HepG2 (cell line): ENCODE measurements around the gene OR6C68. TPM values are rescaled to one million over a fixed set of nuclear protein-coding genes. Genes with fewer than 3 reads are reported as not detected.

Experiments
- ATAC-seq: fragments of 200-7000 bp; cut with Tn5 transposase; 3 replicates; pipeline ENCODE4 v1.9.1; 2020; ENCODE audit warnings: mild to moderate bottlenecking, moderate library complexity
- BruUV-seq: library from RNA; stranded (reverse); fragments of 400-500 nt; replicated peaks from 2 replicates; lab custom pipeline; 2021; lab: Mats Ljungman, UMichigan
- CTCF ChIA-PET: fragments of 300-600 bp; formaldehyde crosslinking; extraction: SDS; loops from one replicate; lab custom pipeline; 2021; ENCODE audit warnings: low total read pairs, inconsistent platforms, low intra/inter-chr PET ratio; lab: Yijun Ruan, JAX
- POLR2A ChIA-PET: fragments of 350-600 bp; sonication (Branson Sonifier 250); formaldehyde crosslinking; loops from one replicate; lab custom pipeline; 2020; ENCODE audit warnings: antibody characterized with exemption, inconsistent platforms; lab: Yijun Ruan, JAX
- DNase-seq: peaks from one replicate; pipeline ENCODE4 v3.0.0-alpha.2; 2015; ENCODE audit warnings: low spot score
- FAIRE-seq: peaks from 3 replicates; lab custom pipeline; 2011; peaks lifted over from hg19 to GRCh38; lab: Jason Lieb, UNC
- H2AFZ ChIP-seq: one replicate; pipeline ENCODE4 v1.6.1; 2011; ENCODE audit warnings: low read length, inconsistent platforms
- H3K27ac ChIP-seq: fragments of 300-600 bp; 3 replicates; pipeline ENCODE4 v1.8.0; 2011; ENCODE audit warnings: mixed run types, mild to moderate bottlenecking, mixed read lengths, low read length, inconsistent platforms; ENCODE audit not compliant: insufficient read depth; ENCODE audit errors: extremely low read length
- H3K27me3 ChIP-seq, 2 experiments: fragments of 200-600 bp in 1 of 2; 2 replicates in 1 of 2; 3 replicates in 1 of 2; pipeline versions ENCODE4 v1.6.0 to v1.8.0; 2011; ENCODE audit warnings: low read length in 2 of 2, mild to moderate bottlenecking in 2 of 2, moderate library complexity in 2 of 2, inconsistent platforms in 1 of 2; ENCODE audit not compliant: insufficient read depth in 2 of 2, control insufficient read depth in 1 of 2
- H3K36me3 ChIP-seq, 2 experiments: fragments of 200-600 bp in 1 of 2; replicated peaks in 1 of 2; 2 replicates in 1 of 2; 3 replicates in 1 of 2; pipeline versions ENCODE4 v1.5.1 to v1.8.0; 2011; ENCODE audit warnings: low read length in 2 of 2, inconsistent platforms in 1 of 2; ENCODE audit not compliant: insufficient read depth in 2 of 2, control insufficient read depth in 1 of 2
- H3K4me1 ChIP-seq: 2 replicates; pipeline ENCODE4 v1.5.1; 2012; ENCODE audit warnings: low read length, inconsistent platforms; ENCODE audit not compliant: insufficient read depth
- H3K4me2 ChIP-seq: 2 replicates; pipeline ENCODE4 v1.6.0; 2011; ENCODE audit warnings: low read depth, low read length, inconsistent platforms
- H3K4me3 ChIP-seq, 3 experiments: fragments of 200-600 bp in 1 of 3; sonication (generic), shearing (Covaris generic) in 1 of 3; replicated peaks in 1 of 3; 2 replicates each; pipeline ENCODE4 v1.5.1; 2011 to 2016; ENCODE audit warnings: low read length in 3 of 3, inconsistent platforms in 2 of 3, low read depth in 2 of 3, mild to moderate bottlenecking in 2 of 3, control low read depth in 1 of 3, mixed read lengths in 1 of 3; ENCODE audit not compliant: insufficient read depth in 1 of 3
- H3K79me2 ChIP-seq: one replicate; pipeline ENCODE4 v1.6.1; 2011; ENCODE audit warnings: low read length, inconsistent platforms; ENCODE audit not compliant: insufficient read depth
- H3K9ac ChIP-seq: 2 replicates; pipeline ENCODE4 v1.6.0; 2011; ENCODE audit warnings: mild to moderate bottlenecking, low read depth, low read length, inconsistent platforms; ENCODE audit not compliant: insufficient read depth
- H3K9me3 ChIP-seq: 2 replicates; pipeline ENCODE4 v1.5.1; 2012; ENCODE audit warnings: mild to moderate bottlenecking, low read length
- H4K20me1 ChIP-seq: 2 replicates; pipeline ENCODE4 v1.6.0; 2011; ENCODE audit warnings: inconsistent platforms, mild to moderate bottlenecking, low read length, moderate library complexity; ENCODE audit not compliant: insufficient read depth
- ARID2 ChIP-seq: sonication (generic); formaldehyde crosslinking; IDR thresholded peaks from 2 replicates; pipeline ENCODE4 v1.8.1; 2022; ENCODE audit warnings: mild to moderate bottlenecking, missing genetic modification reagents, borderline replicate concordance
- DNMT3B ChIP-seq: conservative IDR thresholded peaks from 2 replicates; pipeline ENCODE4 v1.6.1; 2016; ENCODE audit warnings: missing biosample characterization, control low read depth
- FOSL1 ChIP-seq: sonication (generic); formaldehyde crosslinking; IDR thresholded peaks from 2 replicates; pipeline ENCODE4 v1.9.0; 2021; ENCODE audit warnings: missing genetic modification reagents, borderline replicate concordance
- IKZF4 ChIP-seq: sonication (generic); formaldehyde crosslinking; IDR thresholded peaks from 2 replicates; pipeline ENCODE4 v1.5.1; 2020; ENCODE audit warnings: borderline replicate concordance, mild to moderate bottlenecking, low read depth, missing genetic modification reagents; ENCODE audit errors: not compliant biosample characterization
- MYNN ChIP-seq: sonication (generic); formaldehyde crosslinking; IDR thresholded peaks from 2 replicates; pipeline ENCODE4 v1.4.0; 2020; ENCODE audit warnings: mild to moderate bottlenecking, low read depth, missing genetic modification reagents
- POLR2AphosphoS5 ChIP-seq: IDR thresholded peaks from 2 replicates; pipeline ENCODE4 v1.6.1; 2012; ENCODE audit warnings: low read depth, low read length
- RBM39 ChIP-seq: fragments of 200-400 bp; formaldehyde crosslinking; IDR thresholded peaks from one replicate; pipeline ENCODE4 v1.6.1; 2018; ENCODE audit warnings: antibody characterized with exemption, mild to moderate bottlenecking, low read depth, low read length; ENCODE audit not compliant: poor library complexity, severe bottlenecking
- TCF7L2 ChIP-seq: IDR thresholded peaks from 2 replicates; pipeline ENCODE4 v1.6.1; 2011; ENCODE audit warnings: mild to moderate bottlenecking, low read depth, low read length, moderate library complexity
- WIZ ChIP-seq: sonication (generic); formaldehyde crosslinking; IDR thresholded peaks from 2 replicates; pipeline ENCODE4 v1.5.1; 2020; ENCODE audit warnings: mild to moderate bottlenecking, missing genetic modification reagents
- YEATS4 ChIP-seq: sonication (generic); formaldehyde crosslinking; IDR thresholded peaks from 2 replicates; pipeline ENCODE4 v1.4.0; 2020; ENCODE audit warnings: missing genetic modification reagents, borderline replicate concordance
- ZBTB21 ChIP-seq: sonication (generic); formaldehyde crosslinking; IDR thresholded peaks from 2 replicates; pipeline ENCODE4 v1.4.0; 2020; ENCODE audit warnings: missing genetic modification reagents
- ZFX ChIP-seq: sonication (generic); formaldehyde crosslinking; IDR thresholded peaks from 2 replicates; pipeline ENCODE4 v1.4.0; 2020; ENCODE audit warnings: mild to moderate bottlenecking, low read depth, missing genetic modification reagents, moderate library complexity
- ZNF136 ChIP-seq: sonication (generic); formaldehyde crosslinking; IDR thresholded peaks from 2 replicates; pipeline ENCODE4 v1.8.1; 2022; ENCODE audit warnings: low read depth, mild to moderate bottlenecking, moderate library complexity, missing genetic modification reagents
- ZNF20 ChIP-seq: sonication (generic); formaldehyde crosslinking; IDR thresholded peaks from 2 replicates; pipeline ENCODE4 v1.4.0; 2020; ENCODE audit warnings: mild to moderate bottlenecking, moderate library complexity, missing genetic modification reagents
- ZNF577 ChIP-seq: sonication (generic); formaldehyde crosslinking; IDR thresholded peaks from 2 replicates; pipeline ENCODE4 v1.4.0; 2020; ENCODE audit warnings: mild to moderate bottlenecking, low read depth, missing genetic modification reagents, borderline replicate concordance
- WGBS: methylation state at CpG from one replicate; pipeline ENCODE4 v1.1.6; 2017; ENCODE audit warnings: low lambda C conversion rate; 5-methylcytosine and 5-hydroxymethylcytosine counted together
- in situ Hi-C: cut with HindIII; loops from 2 replicates; pipeline ENCODE4 v1.10.0; 2017; ENCODE audit warnings: low pct_unique_long_range_greater_than_20kb; ENCODE audit not compliant: extremely low pct_ligation_motif_present
- intact Hi-C: fragments of 100-400 bp; cut with micrococcal nuclease; formaldehyde crosslinking; loops from one replicate; pipeline ENCODE4 v1.10.0; 2022; ENCODE audit not compliant: unreplicated experiment
- polyA plus RNA-seq, 8 experiments: library from polyadenylated mRNA; depleted of rRNA in 3 of 8; stranded (reverse) in 7 of 8; unstranded in 1 of 8; fragments of >200 nt; fragmentation: Illumina TruSeq in 4 of 8; extraction: Trizol in 4 of 8; gene quantifications; 2 replicates each; pipeline versions ENCODE4 v1.2.1 to v1.2.3, GENCODE V29; 2011 to 2016; ENCODE audit warnings: low read depth in 4 of 8, missing spikeins in 1 of 8, mixed read lengths in 1 of 8; ENCODE audit not compliant: insufficient read depth in 1 of 8
- total RNA-seq, 5 experiments: library from RNA; depleted of rRNA; stranded (reverse); fragments of >200 nt; fragmentation: Illumina TruSeq; extraction: Trizol; gene quantifications; 2 replicates each; pipeline ENCODE4 v1.2.3, GENCODE V29; 2016; ENCODE audit warnings: low read depth in 1 of 5
- TF ChIP-seq, protein P1 (sequence below): sonication (generic); formaldehyde crosslinking; IDR thresholded peaks from 2 replicates; pipeline ENCODE4 v1.4.0; 2020; ENCODE audit warnings: missing genetic modification reagents
- TF ChIP-seq, protein P2 (sequence below): sonication (generic); formaldehyde crosslinking; IDR thresholded peaks from 2 replicates; pipeline ENCODE4 v1.8.1; 2022; ENCODE audit warnings: low read depth, mild to moderate bottlenecking, missing genetic modification reagents

The OR6C68 gene
- total and polyA plus RNA-seq, 2 of the 13 experiments (the other 11 are each of a cell fraction or from before 2014, with no cell fraction given): not detected

DNA sequence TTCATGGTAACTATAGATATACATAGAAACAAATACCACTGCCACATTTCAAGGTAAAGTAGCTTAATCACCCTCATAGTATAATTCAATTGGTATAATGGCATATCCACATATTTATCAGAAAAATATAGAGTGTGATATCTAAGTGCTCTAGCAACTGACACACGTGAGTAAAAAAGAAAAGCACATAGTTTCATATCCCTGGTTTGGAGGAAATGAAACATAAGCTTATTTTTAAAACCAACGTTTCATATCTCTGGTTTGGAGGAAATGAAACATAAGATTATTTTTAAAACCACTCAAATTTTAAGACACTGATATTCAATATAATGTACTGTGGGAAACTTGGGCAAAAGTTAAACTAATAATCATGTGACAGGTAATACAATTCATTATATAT, 24.3 kb upstream of the OR6C68 start:
- DNase-seq (no peak), ATAC-seq (no peak), FAIRE-seq (no peak)
- Histone ChIP-seq H3K36me3 (no peaks in the 10 kb centered on the region), H3K27me3 (no peaks in the 10 kb centered on the region), H4K20me1 (no peaks in the 10 kb centered on the region), H3K79me2 (no peaks in the 10 kb centered on the region), H2AFZ (no peak overlapping the region), H3K9ac (no peak overlapping the region), H3K4me2 (no peak overlapping the region), H3K4me3 (no peak overlapping the region), H3K9me3 (no peaks in the 10 kb centered on the region), H3K4me1 (no peaks in the 10 kb centered on the region), H3K27ac (no peak overlapping the region)
- POLR2A ChIA-PET: no interaction called here
- TF ChIP-seq RBM39 (no peak), FOSL1 (CRISPR knock-in tag) (no peak), MYNN (CRISPR knock-in tag) (no peak), ZFX (CRISPR knock-in tag) (no peak), IKZF4 (no peak), ZNF136 (no peak), WIZ (CRISPR knock-in tag) (no peak), ZBTB21 (CRISPR knock-in tag) (no peak), TCF7L2 (no peak), ZNF20 (CRISPR knock-in tag) (no peak), ZNF577 (no peak), DNMT3B (CRISPR knock-in tag) (no peak), YEATS4 (CRISPR knock-in tag) (no peak), ARID2 (CRISPR knock-in tag) (no peak), POLR2AphosphoS5 (no peak)
- TF ChIP-seq, protein P1, sequence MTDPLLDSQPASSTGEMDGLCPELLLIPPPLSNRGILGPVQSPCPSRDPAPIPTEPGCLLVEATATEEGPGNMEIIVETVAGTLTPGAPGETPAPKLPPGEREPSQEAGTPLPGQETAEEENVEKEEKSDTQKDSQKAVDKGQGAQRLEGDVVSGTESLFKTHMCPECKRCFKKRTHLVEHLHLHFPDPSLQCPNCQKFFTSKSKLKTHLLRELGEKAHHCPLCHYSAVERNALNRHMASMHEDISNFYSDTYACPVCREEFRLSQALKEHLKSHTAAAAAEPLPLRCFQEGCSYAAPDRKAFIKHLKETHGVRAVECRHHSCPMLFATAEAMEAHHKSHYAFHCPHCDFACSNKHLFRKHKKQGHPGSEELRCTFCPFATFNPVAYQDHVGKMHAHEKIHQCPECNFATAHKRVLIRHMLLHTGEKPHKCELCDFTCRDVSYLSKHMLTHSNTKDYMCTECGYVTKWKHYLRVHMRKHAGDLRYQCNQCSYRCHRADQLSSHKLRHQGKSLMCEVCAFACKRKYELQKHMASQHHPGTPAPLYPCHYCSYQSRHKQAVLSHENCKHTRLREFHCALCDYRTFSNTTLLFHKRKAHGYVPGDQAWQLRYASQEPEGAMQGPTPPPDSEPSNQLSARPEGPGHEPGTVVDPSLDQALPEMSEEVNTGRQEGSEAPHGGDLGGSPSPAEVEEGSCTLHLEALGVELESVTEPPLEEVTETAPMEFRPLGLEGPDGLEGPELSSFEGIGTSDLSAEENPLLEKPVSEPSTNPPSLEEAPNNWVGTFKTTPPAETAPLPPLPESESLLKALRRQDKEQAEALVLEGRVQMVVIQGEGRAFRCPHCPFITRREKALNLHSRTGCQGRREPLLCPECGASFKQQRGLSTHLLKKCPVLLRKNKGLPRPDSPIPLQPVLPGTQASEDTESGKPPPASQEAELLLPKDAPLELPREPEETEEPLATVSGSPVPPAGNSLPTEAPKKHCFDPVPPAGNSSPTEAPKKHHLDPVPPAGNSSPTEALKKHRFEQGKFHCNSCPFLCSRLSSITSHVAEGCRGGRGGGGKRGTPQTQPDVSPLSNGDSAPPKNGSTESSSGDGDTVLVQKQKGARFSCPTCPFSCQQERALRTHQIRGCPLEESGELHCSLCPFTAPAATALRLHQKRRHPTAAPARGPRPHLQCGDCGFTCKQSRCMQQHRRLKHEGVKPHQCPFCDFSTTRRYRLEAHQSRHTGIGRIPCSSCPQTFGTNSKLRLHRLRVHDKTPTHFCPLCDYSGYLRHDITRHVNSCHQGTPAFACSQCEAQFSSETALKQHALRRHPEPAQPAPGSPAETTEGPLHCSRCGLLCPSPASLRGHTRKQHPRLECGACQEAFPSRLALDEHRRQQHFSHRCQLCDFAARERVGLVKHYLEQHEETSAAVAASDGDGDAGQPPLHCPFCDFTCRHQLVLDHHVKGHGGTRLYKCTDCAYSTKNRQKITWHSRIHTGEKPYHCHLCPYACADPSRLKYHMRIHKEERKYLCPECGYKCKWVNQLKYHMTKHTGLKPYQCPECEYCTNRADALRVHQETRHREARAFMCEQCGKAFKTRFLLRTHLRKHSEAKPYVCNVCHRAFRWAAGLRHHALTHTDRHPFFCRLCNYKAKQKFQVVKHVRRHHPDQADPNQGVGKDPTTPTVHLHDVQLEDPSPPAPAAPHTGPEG (CRISPR knock-in tag): no peak
- TF ChIP-seq, protein P2, sequence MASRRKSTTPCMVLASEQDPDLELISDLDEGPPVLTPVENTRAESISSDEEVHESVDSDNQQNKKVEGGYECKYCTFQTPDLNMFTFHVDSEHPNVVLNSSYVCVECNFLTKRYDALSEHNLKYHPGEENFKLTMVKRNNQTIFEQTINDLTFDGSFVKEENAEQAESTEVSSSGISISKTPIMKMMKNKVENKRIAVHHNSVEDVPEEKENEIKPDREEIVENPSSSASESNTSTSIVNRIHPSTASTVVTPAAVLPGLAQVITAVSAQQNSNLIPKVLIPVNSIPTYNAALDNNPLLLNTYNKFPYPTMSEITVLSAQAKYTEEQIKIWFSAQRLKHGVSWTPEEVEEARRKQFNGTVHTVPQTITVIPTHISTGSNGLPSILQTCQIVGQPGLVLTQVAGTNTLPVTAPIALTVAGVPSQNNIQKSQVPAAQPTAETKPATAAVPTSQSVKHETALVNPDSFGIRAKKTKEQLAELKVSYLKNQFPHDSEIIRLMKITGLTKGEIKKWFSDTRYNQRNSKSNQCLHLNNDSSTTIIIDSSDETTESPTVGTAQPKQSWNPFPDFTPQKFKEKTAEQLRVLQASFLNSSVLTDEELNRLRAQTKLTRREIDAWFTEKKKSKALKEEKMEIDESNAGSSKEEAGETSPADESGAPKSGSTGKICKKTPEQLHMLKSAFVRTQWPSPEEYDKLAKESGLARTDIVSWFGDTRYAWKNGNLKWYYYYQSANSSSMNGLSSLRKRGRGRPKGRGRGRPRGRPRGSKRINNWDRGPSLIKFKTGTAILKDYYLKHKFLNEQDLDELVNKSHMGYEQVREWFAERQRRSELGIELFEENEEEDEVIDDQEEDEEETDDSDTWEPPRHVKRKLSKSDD (CRISPR knock-in tag): no peak
- no TSS peak for BruUV-seq
- CTCF ChIA-PET: no interaction called here
- intact Hi-C loops: no loop called here
- WGBS: 3% methylated on average over 2 of the region's 2 CpGs
- in situ Hi-C loops: no loop called here
